ENCODE results near the gene HIPK2. TPM values are rescaled to one million over a fixed set of nuclear protein-coding genes. Genes with fewer than 3 reads are reported as not detected.

HIPK2 gene
- total and polyA plus RNA-seq, 2 experiments from 2014 or later: 7.3 to 16.9 TPM

- TF ChIP-seq, protein P1, sequence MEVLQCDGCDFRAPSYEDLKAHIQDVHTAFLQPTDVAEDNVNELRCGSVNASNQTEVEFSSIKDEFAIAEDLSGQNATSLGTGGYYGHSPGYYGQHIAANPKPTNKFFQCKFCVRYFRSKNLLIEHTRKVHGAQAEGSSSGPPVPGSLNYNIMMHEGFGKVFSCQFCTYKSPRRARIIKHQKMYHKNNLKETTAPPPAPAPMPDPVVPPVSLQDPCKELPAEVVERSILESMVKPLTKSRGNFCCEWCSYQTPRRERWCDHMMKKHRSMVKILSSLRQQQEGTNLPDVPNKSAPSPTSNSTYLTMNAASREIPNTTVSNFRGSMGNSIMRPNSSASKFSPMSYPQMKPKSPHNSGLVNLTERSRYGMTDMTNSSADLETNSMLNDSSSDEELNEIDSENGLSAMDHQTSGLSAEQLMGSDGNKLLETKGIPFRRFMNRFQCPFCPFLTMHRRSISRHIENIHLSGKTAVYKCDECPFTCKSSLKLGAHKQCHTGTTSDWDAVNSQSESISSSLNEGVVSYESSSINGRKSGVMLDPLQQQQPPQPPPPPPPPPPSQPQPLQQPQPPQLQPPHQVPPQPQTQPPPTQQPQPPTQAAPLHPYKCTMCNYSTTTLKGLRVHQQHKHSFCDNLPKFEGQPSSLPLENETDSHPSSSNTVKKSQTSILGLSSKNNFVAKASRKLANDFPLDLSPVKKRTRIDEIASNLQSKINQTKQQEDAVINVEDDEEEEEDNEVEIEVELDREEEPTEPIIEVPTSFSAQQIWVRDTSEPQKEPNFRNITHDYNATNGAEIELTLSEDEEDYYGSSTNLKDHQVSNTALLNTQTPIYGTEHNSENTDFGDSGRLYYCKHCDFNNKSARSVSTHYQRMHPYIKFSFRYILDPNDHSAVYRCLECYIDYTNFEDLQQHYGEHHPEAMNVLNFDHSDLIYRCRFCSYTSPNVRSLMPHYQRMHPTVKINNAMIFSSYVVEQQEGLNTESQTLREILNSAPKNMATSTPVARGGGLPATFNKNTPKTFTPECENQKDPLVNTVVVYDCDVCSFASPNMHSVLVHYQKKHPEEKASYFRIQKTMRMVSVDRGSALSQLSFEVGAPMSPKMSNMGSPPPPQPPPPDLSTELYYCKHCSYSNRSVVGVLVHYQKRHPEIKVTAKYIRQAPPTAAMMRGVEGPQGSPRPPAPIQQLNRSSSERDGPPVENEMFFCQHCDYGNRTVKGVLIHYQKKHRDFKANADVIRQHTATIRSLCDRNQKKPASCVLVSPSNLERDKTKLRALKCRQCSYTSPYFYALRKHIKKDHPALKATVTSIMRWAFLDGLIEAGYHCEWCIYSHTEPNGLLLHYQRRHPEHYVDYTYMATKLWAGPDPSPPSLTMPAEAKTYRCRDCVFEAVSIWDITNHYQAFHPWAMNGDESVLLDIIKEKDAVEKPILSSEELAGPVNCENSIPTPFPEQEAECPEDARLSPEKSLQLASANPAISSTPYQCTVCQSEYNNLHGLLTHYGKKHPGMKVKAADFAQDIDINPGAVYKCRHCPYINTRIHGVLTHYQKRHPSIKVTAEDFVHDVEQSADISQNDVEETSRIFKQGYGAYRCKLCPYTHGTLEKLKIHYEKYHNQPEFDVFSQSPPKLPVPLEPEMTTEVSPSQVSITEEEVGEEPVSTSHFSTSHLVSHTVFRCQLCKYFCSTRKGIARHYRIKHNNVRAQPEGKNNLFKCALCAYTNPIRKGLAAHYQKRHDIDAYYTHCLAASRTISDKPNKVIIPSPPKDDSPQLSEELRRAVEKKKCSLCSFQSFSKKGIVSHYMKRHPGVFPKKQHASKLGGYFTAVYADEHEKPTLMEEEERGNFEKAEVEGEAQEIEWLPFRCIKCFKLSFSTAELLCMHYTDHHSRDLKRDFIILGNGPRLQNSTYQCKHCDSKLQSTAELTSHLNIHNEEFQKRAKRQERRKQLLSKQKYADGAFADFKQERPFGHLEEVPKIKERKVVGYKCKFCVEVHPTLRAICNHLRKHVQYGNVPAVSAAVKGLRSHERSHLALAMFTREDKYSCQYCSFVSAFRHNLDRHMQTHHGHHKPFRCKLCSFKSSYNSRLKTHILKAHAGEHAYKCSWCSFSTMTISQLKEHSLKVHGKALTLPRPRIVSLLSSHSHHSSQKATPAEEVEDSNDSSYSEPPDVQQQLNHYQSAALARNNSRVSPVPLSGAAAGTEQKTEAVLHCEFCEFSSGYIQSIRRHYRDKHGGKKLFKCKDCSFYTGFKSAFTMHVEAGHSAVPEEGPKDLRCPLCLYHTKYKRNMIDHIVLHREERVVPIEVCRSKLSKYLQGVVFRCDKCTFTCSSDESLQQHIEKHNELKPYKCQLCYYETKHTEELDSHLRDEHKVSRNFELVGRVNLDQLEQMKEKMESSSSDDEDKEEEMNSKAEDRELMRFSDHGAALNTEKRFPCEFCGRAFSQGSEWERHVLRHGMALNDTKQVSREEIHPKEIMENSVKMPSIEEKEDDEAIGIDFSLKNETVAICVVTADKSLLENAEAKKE (CRISPR knock-in tag; IDR thresholded peaks at IDR 0.05): no peak
- TF ChIP-seq NANOG (IDR thresholded peaks at IDR 0.05; ENCODE audit: borderline replicate concordance) (no peak), ZNF114 (CRISPR knock-in tag; IDR thresholded peaks at IDR 0.05) (no peak), EZH2phosphoT487 (IDR thresholded peaks at IDR 0.05; ENCODE audit: unreplicated experiment) (no peak), EZH2 (IDR thresholded peaks at IDR 0.05; ENCODE audit: low read depth, unreplicated experiment) (no peak)
These were observed 5.7 kb downstream of the HIPK2 start (continued) for GRCh38 chr7:139772115-139772514.

DNA sequence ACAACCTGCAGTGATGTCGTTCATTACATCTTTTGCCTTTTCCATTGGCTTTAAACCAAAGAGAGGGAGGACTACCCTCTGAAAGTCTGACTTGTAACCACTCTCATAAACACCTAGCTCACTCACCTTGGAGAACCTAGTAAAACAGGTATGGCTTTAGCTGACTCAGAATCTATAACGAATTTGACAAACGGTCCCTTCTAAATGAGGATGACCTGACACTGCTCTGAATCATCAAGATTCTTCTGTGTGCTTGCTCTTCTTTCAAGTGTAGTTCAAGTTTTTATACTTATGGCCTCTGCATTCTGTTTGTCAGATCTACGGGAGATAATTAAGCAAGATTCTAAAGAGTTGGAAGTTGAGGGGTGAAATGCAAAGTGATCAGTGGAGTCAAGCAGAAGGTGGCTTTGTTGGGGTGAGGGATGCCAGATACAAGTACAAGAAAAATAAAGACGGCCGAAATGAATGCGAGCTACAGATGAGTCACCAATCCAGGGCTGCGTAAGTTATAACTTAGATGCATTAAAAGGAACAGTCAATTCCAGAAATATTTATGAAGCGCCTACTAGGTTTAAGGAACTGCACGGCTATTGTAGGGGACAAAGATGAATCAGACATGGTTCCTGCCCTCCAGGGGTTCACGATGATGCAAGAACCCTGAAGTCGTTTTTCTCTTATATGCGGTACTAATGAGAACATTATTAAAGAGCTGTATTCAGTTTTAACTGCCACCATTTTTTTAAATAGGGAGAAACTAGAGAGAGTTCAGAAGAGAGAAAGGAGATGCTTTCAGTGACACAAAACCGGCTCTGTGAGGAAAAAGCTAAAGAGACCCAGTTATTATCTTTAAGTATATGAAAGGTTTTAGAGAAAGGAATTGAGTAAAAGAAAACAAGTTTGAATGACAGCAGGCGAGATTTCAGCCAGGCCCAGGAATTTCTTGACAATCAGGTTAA, 6.5 kb downstream of the HIPK2 start:
- Mint-ChIP-seq H3K36me3 (ENCODE audit: low read depth) (no peaks in the 10 kb centered on the region), H3K9me3 (no peaks in the 10 kb centered on the region), H3K27me3 (ENCODE audit: insufficient read depth, low read depth, poor library complexity) (peaks cover 9% of the 10 kb centered on the region), H3K4me1 (peaks cover 35% of the 10 kb centered on the region), H3K27ac (peak overlapping the region; percentile 11; the same call in 1 of the 2 replicates), H3K4me3 (no peak overlapping the region)
- Histone ChIP-seq H4K20me1 (replicated peaks; ENCODE audit: insufficient read depth) (peaks cover 7% of the 10 kb centered on the region; the same call in 1 of the 2 replicates), H3K9me2 (ENCODE audit: insufficient read depth) (no peaks in the 10 kb centered on the region; the same call in 1 of the 2 replicates), H2AFZ (no peak overlapping the region), H3K36me3 (ENCODE audit: insufficient read depth) (no peaks in the 10 kb centered on the region; the same call in 1 of the 2 replicates), H3K4me2 (no peak overlapping the region), H3K4me1 (ENCODE audit: insufficient read depth) (peaks cover 11% of the 10 kb centered on the region), H3K4me3 (no peak overlapping the region), H3K27me3 (ENCODE audit: insufficient read depth) (peaks cover 5% of the 10 kb centered on the region), H3K27ac (ENCODE audit: low read depth) (no peak overlapping the region), H3F3A (replicated peaks; ENCODE audit: low read depth) (no peaks in the 10 kb centered on the region), H3K79me2 (replicated peaks; ENCODE audit: insufficient read depth) (peaks cover 63% of the 10 kb centered on the region)
- no peak for ATAC-seq
- no peak for DNase-seq (ENCODE audit: low spot score)
- no peak for TF ChIP-seq ZNF114 (CRISPR knock-in tag; IDR thresholded peaks at IDR 0.05)
- no peak for TF ChIP-seq ZNF331 (CRISPR knock-in tag; IDR thresholded peaks at IDR 0.05; ENCODE audit: low read depth)
- no peak for TF ChIP-seq POLR2AphosphoS5 (IDR thresholded peaks at IDR 0.05; ENCODE audit: low read depth)
- TF ChIP-seq CREB1 (CRISPR knock-in tag; IDR thresholded peaks at IDR 0.05; ENCODE audit: low read depth): no peak
- no peak for TF ChIP-seq EZH2phosphoT487 (IDR thresholded peaks at IDR 0.05; ENCODE audit: unreplicated experiment)
- TF ChIP-seq, protein P2, sequence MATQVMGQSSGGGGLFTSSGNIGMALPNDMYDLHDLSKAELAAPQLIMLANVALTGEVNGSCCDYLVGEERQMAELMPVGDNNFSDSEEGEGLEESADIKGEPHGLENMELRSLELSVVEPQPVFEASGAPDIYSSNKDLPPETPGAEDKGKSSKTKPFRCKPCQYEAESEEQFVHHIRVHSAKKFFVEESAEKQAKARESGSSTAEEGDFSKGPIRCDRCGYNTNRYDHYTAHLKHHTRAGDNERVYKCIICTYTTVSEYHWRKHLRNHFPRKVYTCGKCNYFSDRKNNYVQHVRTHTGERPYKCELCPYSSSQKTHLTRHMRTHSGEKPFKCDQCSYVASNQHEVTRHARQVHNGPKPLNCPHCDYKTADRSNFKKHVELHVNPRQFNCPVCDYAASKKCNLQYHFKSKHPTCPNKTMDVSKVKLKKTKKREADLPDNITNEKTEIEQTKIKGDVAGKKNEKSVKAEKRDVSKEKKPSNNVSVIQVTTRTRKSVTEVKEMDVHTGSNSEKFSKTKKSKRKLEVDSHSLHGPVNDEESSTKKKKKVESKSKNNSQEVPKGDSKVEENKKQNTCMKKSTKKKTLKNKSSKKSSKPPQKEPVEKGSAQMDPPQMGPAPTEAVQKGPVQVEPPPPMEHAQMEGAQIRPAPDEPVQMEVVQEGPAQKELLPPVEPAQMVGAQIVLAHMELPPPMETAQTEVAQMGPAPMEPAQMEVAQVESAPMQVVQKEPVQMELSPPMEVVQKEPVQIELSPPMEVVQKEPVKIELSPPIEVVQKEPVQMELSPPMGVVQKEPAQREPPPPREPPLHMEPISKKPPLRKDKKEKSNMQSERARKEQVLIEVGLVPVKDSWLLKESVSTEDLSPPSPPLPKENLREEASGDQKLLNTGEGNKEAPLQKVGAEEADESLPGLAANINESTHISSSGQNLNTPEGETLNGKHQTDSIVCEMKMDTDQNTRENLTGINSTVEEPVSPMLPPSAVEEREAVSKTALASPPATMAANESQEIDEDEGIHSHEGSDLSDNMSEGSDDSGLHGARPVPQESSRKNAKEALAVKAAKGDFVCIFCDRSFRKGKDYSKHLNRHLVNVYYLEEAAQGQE (IDR thresholded peaks at IDR 0.05; ENCODE audit: unreplicated experiment): no peak
- TF ChIP-seq EZH2 (IDR thresholded peaks at IDR 0.05; ENCODE audit: low read depth, unreplicated experiment): no peak
- TF ChIP-seq, protein P3, sequence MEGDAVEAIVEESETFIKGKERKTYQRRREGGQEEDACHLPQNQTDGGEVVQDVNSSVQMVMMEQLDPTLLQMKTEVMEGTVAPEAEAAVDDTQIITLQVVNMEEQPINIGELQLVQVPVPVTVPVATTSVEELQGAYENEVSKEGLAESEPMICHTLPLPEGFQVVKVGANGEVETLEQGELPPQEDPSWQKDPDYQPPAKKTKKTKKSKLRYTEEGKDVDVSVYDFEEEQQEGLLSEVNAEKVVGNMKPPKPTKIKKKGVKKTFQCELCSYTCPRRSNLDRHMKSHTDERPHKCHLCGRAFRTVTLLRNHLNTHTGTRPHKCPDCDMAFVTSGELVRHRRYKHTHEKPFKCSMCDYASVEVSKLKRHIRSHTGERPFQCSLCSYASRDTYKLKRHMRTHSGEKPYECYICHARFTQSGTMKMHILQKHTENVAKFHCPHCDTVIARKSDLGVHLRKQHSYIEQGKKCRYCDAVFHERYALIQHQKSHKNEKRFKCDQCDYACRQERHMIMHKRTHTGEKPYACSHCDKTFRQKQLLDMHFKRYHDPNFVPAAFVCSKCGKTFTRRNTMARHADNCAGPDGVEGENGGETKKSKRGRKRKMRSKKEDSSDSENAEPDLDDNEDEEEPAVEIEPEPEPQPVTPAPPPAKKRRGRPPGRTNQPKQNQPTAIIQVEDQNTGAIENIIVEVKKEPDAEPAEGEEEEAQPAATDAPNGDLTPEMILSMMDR (conservative IDR thresholded peaks at IDR 0.05; ENCODE audit: low read depth in 2 of 2): no peak
- TF ChIP-seq NANOG (IDR thresholded peaks at IDR 0.05; ENCODE audit: borderline replicate concordance): no peak

Data from GM23338 (cell line).